SK-N-SH (cell line): Measurements from ENCODE around the gene SERPINE1. TPM values are rescaled to one million over a fixed set of nuclear protein-coding genes. Genes with fewer than 3 reads are reported as not detected.

Experiments
- CTCF ChIA-PET: fragments of 300-600, 350-600 bp; formaldehyde crosslinking; extraction: SDS; loops from one replicate; lab custom pipeline; 2021; lab: Yijun Ruan, JAX
- POLR2A ChIA-PET: fragments of 350-600 bp; sonication (Branson Sonifier 250); formaldehyde crosslinking; extraction: SDS; loops from one replicate; lab custom pipeline; 2020; ENCODE audit warnings: antibody characterized with exemption, inconsistent platforms; lab: Yijun Ruan, JAX
- DNase-seq: peaks from one replicate; pipeline ENCODE4 v3.0.0; 2012
- H2AFZ ChIP-seq: fragments of 200-600 bp; sonication (generic); 2 replicates; pipeline ENCODE4 v1.8.1; 2016; ENCODE audit warnings: antibody characterized with exemption, mild to moderate bottlenecking, low read depth
- H3F3A ChIP-seq: fragments of 200-600 bp; sonication (generic); replicated peaks from 2 replicates; pipeline ENCODE3; 2016; ENCODE audit warnings: antibody characterized with exemption, mild to moderate bottlenecking; ENCODE audit not compliant: insufficient read depth
- H3K27ac ChIP-seq, 2 experiments: fragments of 200-500 bp in 1 of 2; fragments of 200-600 bp in 1 of 2; sonication (Bioruptor generic) in 1 of 2; sonication (generic), shearing (Covaris generic) in 1 of 2; 2 replicates each; pipeline versions ENCODE4 v1.5.1 to v1.6.1; 2014 to 2016; ENCODE audit warnings: low read depth in 2 of 2, inconsistent platforms in 1 of 2, low read length in 1 of 2, mild to moderate bottlenecking in 1 of 2, mixed read lengths in 1 of 2
- H3K27me3 ChIP-seq: fragments of 200-600 bp; sonication (generic), shearing (Covaris generic); 2 replicates; pipeline ENCODE4 v1.6.1; 2016; ENCODE audit warnings: mixed run types; ENCODE audit not compliant: insufficient read depth
- H3K36me3 ChIP-seq, 2 experiments: fragments of 200-500 bp in 1 of 2; fragments of 200-600 bp in 1 of 2; sonication (Bioruptor generic) in 1 of 2; sonication (generic) in 1 of 2; replicated peaks in 1 of 2; 2 replicates each; pipeline versions ENCODE3 to v1.5.1; 2014 to 2016; ENCODE audit warnings: low read length in 1 of 2, mild to moderate bottlenecking in 1 of 2; ENCODE audit not compliant: insufficient read depth in 2 of 2, control insufficient read depth in 1 of 2
- H3K4me1 ChIP-seq, 2 experiments: fragments of 200-500 bp in 1 of 2; fragments of 200-600 bp in 1 of 2; sonication (Bioruptor generic) in 1 of 2; sonication (generic), shearing (Covaris generic) in 1 of 2; 2 replicates each; pipeline versions ENCODE4 v1.5.1 to v1.6.1; 2014 to 2016; ENCODE audit warnings: low read depth in 1 of 2, low read length in 1 of 2, mixed run types in 1 of 2; ENCODE audit not compliant: insufficient read depth in 2 of 2, control insufficient read depth in 1 of 2
- H3K4me2 ChIP-seq: fragments of 200-600 bp; sonication (generic), shearing (Covaris generic); 2 replicates; pipeline ENCODE4 v1.6.1; 2017; ENCODE audit warnings: mixed run types
- H3K4me3 ChIP-seq, 2 experiments: fragments of 200-500 bp in 1 of 2; fragments of 200-600 bp in 1 of 2; sonication (Bioruptor generic) in 1 of 2; sonication (generic), shearing (Covaris generic) in 1 of 2; 2 replicates each; pipeline versions ENCODE4 v1.5.1 to v1.8.1; 2014 to 2016; ENCODE audit warnings: low read depth in 2 of 2, inconsistent platforms in 1 of 2, low read length in 1 of 2, mild to moderate bottlenecking in 1 of 2, mixed read lengths in 1 of 2, moderate library complexity in 1 of 2
- H3K79me2 ChIP-seq: fragments of 200-600 bp; sonication (generic); 2 replicates; pipeline ENCODE4 v1.8.1; 2017; ENCODE audit warnings: mild to moderate bottlenecking; ENCODE audit not compliant: insufficient read depth
- H3K9ac ChIP-seq: fragments of 200-600 bp; sonication (generic); 2 replicates; pipeline ENCODE4 v1.6.1; 2017; ENCODE audit warnings: mixed run types
- H3K9me2 ChIP-seq: fragments of 200-600 bp; sonication (generic); 2 replicates; pipeline ENCODE4 v1.6.1; 2017; ENCODE audit warnings: mixed run types
- H3K9me3 ChIP-seq: fragments of 200-600 bp; sonication (generic); 2 replicates; pipeline ENCODE4 v1.6.1; 2017; ENCODE audit warnings: mixed run types, mild to moderate bottlenecking, moderate library complexity
- H4K20me1 ChIP-seq: fragments of 200-600 bp; sonication (generic); 2 replicates; pipeline ENCODE4 v1.6.1; 2017; ENCODE audit warnings: mild to moderate bottlenecking, mixed run types; ENCODE audit not compliant: insufficient read depth
- CHD2 ChIP-seq: fragments of 150-350 bp; IDR thresholded peaks from 2 replicates; pipeline ENCODE4 v1.6.1; 2018; ENCODE audit warnings: low read length; ENCODE audit not compliant: partially characterized antibody
- ELF1 ChIP-seq: IDR thresholded peaks from 2 replicates; pipeline ENCODE4 v1.4.0; 2012
- EP300 ChIP-seq, 2 experiments: IDR thresholded peaks; 2 replicates each; pipeline versions ENCODE4 v1.4.0 to v1.6.1; 2012; ENCODE audit warnings: borderline replicate concordance in 1 of 2, low read depth in 1 of 2, low read length in 1 of 2
- FOSL2 ChIP-seq: IDR thresholded peaks from 2 replicates; pipeline ENCODE4 v1.4.0; 2012; ENCODE audit warnings: low read depth, mild to moderate bottlenecking, moderate library complexity, borderline replicate concordance
- FOXJ3 ChIP-seq: sonication (generic); formaldehyde crosslinking; IDR thresholded peaks from 2 replicates; pipeline ENCODE4 v1.5.1; 2020; ENCODE audit warnings: mild to moderate bottlenecking, missing genetic modification reagents
- GATA2 ChIP-seq: sonication (generic); formaldehyde crosslinking; IDR thresholded peaks from 2 replicates; pipeline ENCODE4 v1.5.0; 2020; ENCODE audit warnings: mild to moderate bottlenecking, missing genetic modification reagents
- JUND ChIP-seq: IDR thresholded peaks from 2 replicates; pipeline ENCODE4 v1.4.0; 2012
- MEF2A ChIP-seq: IDR thresholded peaks from 2 replicates; pipeline ENCODE4 v1.4.0; 2012; ENCODE audit warnings: low read depth, borderline replicate concordance
- NFIC ChIP-seq: IDR thresholded peaks from 2 replicates; pipeline ENCODE4 v1.4.0; 2012; ENCODE audit warnings: borderline replicate concordance
- RAD21 ChIP-seq: IDR thresholded peaks from 2 replicates; pipeline ENCODE4 v1.6.1; 2012; ENCODE audit warnings: mild to moderate bottlenecking, low read length
- REST ChIP-seq: IDR thresholded peaks from 2 replicates; pipeline ENCODE4 v1.6.1; 2012; ENCODE audit warnings: mild to moderate bottlenecking, low read depth, low read length, moderate library complexity
- RFX5 ChIP-seq: IDR thresholded peaks from 2 replicates; pipeline ENCODE4 v1.6.1; 2012; ENCODE audit warnings: mild to moderate bottlenecking, improper control_type of control experiment, low read length
- RXRA ChIP-seq: IDR thresholded peaks from 2 replicates; pipeline ENCODE4 v1.4.0; 2012; ENCODE audit warnings: low read depth, mild to moderate bottlenecking, borderline replicate concordance
- SIN3A ChIP-seq: IDR thresholded peaks from 2 replicates; pipeline ENCODE4 v1.6.1; 2012; ENCODE audit warnings: low read depth, mild to moderate bottlenecking, low read length, moderate library complexity, borderline replicate concordance
- SMC3 ChIP-seq: IDR thresholded peaks from 2 replicates; pipeline ENCODE4 v1.6.1; 2012; ENCODE audit warnings: low read depth, low read length, improper control_type of control experiment
- TCF12 ChIP-seq: IDR thresholded peaks from 2 replicates; pipeline ENCODE4 v1.4.0; 2012
- YY1 ChIP-seq: IDR thresholded peaks from 2 replicates; pipeline ENCODE4 v1.4.0; 2012; ENCODE audit warnings: low read depth, mild to moderate bottlenecking
- WGBS: methylation state at CpG from one replicate; pipeline ENCODE4 v1.1.6; 2017; ENCODE audit warnings: low lambda C conversion rate; 5-methylcytosine and 5-hydroxymethylcytosine counted together
- polyA plus RNA-seq, 3 experiments: library from polyadenylated mRNA; depleted of rRNA; stranded (reverse); fragments of >200 nt; gene quantifications; 2 replicates each; pipeline ENCODE4 v1.2.3, GENCODE V29; 2012
- TF ChIP-seq, protein P1 (sequence below): IDR thresholded peaks from 2 replicates; pipeline ENCODE4 v1.4.0; 2012; ENCODE audit warnings: low read depth
- TF ChIP-seq, protein P2 (sequence below): fragments of 200-600 bp; sonication (generic); IDR thresholded peaks from 2 replicates; pipeline ENCODE4 v1.6.1; 2017; ENCODE audit warnings: antibody characterized with exemption, mild to moderate bottlenecking, moderate library complexity

SERPINE1 gene
- polyA plus RNA-seq, 1 of the 3 experiments (the other 2 are of a cell fraction), result 4,174 TPM

DNA sequence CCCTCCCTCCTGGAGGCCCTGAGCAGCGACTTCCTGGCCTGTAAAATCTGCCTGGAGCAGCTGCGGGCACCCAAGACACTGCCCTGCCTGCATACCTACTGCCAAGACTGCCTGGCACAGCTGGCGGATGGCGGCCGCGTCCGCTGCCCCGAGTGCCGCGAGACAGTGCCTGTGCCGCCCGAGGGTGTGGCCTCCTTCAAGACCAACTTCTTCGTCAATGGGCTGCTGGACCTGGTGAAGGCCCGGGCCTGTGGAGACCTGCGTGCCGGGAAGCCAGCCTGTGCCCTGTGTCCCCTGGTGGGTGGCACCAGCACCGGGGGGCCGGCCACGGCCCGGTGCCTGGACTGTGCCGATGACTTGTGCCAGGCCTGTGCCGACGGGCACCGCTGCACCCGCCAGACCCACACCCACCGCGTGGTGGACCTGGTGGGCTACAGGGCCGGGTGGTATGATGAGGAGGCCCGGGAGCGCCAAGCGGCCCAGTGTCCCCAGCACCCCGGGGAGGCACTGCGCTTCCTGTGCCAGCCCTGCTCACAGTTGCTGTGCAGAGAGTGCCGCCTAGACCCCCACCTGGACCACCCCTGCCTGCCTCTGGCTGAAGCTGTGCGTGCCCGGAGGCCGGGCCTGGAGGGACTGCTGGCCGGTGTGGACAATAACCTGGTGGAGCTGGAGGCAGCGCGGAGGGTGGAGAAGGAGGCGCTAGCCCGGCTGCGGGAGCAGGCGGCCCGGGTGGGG lies 39.4 kb upstream of the SERPINE1 start:
- Histone ChIP-seq H3K9me3 (no peaks in the 10 kb centered on the region), H3F3A (peaks cover 14% of the 10 kb centered on the region), H3K36me3 (no peaks in the 10 kb centered on the region), H3K9ac (no peak overlapping the region)
- DNase-seq, result no peak
- 92% methylated on average over 39 of the region's 45 CpGs for WGBS
- POLR2A ChIA-PET, result interaction anchor here (0.6 kb wide), 1 partner anchor 60 kb away, joined by 3 read pairs; no protein-coding TSS in a partner anchor
- no peak for TF ChIP-seq REST
- TF ChIP-seq SIN3A, result no peak
- no peak for TF ChIP-seq YY1
- TF ChIP-seq, protein P1, sequence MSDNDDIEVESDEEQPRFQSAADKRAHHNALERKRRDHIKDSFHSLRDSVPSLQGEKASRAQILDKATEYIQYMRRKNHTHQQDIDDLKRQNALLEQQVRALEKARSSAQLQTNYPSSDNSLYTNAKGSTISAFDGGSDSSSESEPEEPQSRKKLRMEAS, result no peak
- no peak for TF ChIP-seq FOXJ3
- no peak for TF ChIP-seq TCF12
- TF ChIP-seq, protein P2, sequence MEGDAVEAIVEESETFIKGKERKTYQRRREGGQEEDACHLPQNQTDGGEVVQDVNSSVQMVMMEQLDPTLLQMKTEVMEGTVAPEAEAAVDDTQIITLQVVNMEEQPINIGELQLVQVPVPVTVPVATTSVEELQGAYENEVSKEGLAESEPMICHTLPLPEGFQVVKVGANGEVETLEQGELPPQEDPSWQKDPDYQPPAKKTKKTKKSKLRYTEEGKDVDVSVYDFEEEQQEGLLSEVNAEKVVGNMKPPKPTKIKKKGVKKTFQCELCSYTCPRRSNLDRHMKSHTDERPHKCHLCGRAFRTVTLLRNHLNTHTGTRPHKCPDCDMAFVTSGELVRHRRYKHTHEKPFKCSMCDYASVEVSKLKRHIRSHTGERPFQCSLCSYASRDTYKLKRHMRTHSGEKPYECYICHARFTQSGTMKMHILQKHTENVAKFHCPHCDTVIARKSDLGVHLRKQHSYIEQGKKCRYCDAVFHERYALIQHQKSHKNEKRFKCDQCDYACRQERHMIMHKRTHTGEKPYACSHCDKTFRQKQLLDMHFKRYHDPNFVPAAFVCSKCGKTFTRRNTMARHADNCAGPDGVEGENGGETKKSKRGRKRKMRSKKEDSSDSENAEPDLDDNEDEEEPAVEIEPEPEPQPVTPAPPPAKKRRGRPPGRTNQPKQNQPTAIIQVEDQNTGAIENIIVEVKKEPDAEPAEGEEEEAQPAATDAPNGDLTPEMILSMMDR, result no peak
- TF ChIP-seq CHD2, result no peak
- TF ChIP-seq GATA2 (CRISPR knock-in tag), result no peak
- no peak for TF ChIP-seq NFIC
- TF ChIP-seq RXRA, result no peak
- TF ChIP-seq EP300 (IDR thresholded peaks at IDR 0.05; ENCODE audit: borderline replicate concordance in 1 of 2, low read depth in 1 of 2, low read length in 1 of 2), result no peak
- TF ChIP-seq RFX5, result no peak
- no peak for TF ChIP-seq SMC3
- no peak for TF ChIP-seq RAD21
- no peak for TF ChIP-seq JUND
- TF ChIP-seq MEF2A, result no peak
- TF ChIP-seq ELF1, result no peak
- no peak for TF ChIP-seq FOSL2
- TF ChIP-seq, all 33 proteins: peak for 0
- peaks cover 0 to 4% of the 10 kb centered on the region in 2 experiments; a peak in 2 of 4 replicates for H3K4me1 ChIP-seq
- H3K4me3 ChIP-seq, result no peak overlapping the region
- H3K79me2 ChIP-seq, result peaks cover 15% of the 10 kb centered on the region
- CTCF ChIA-PET, result interaction anchor here (0.8 to 3.9 kb wide), 8 partner anchors 8 to 197 kb away, joined by 3 to 26 read pairs (median 4); no protein-coding TSS in a partner anchor
- no peaks in the 10 kb centered on the region for H3K9me2 ChIP-seq
- no peak overlapping the region for H2AFZ ChIP-seq
- no peaks in the 10 kb centered on the region for H3K27me3 ChIP-seq
- no peak overlapping the region for H3K4me2 ChIP-seq
- no peak overlapping the region for H3K27ac ChIP-seq
- no peaks in the 10 kb centered on the region for H4K20me1 ChIP-seq
